Mesendoderm (in vitro differentiated cells): ENCODE results near the gene TMEM92.
A peak's percentile ranks its signal among the peaks of the same experiment; 100 is the strongest.

ENCODE experiments used
- DNase-seq: peaks from one replicate; pipeline ENCODE4 v3.0.0; 2013
- H2AK5ac ChIP-seq: 2 replicates; pipeline ENCODE4 v1.6.1; 2013; ENCODE audit warnings: low read length, inconsistent platforms
- H2BK120ac ChIP-seq: 2 replicates; pipeline ENCODE4 v1.6.1; 2013; ENCODE audit warnings: low read depth, mild to moderate bottlenecking, low read length, moderate library complexity, mixed read lengths
- H2BK15ac ChIP-seq: replicated peaks from 2 replicates; pipeline ENCODE4 v1.6.1; 2013; ENCODE audit warnings: low read depth, mild to moderate bottlenecking, moderate library complexity
- H2BK5ac ChIP-seq: 2 replicates; pipeline ENCODE4 v1.6.1; 2013; ENCODE audit warnings: low read length, inconsistent platforms
- H3K18ac ChIP-seq: 2 replicates; pipeline ENCODE4 v1.6.1; 2013; ENCODE audit warnings: mild to moderate bottlenecking, low read length, mixed read lengths
- H3K23ac ChIP-seq: one replicate; pipeline ENCODE4 v1.6.1; 2013; ENCODE audit warnings: low read length
- H3K27ac ChIP-seq: 2 replicates; pipeline ENCODE4 v1.5.1; 2013; ENCODE audit warnings: low read depth, mild to moderate bottlenecking, inconsistent platforms, low read length, moderate library complexity
- H3K27me3 ChIP-seq: 2 replicates; pipeline ENCODE4 v1.6.1; 2013; ENCODE audit warnings: low read length, control low read depth, mild to moderate bottlenecking, inconsistent platforms; ENCODE audit not compliant: insufficient read depth, poor library complexity
- H3K36me3 ChIP-seq: 2 replicates; pipeline ENCODE4 v1.6.1; 2013; ENCODE audit warnings: low read length, inconsistent platforms; ENCODE audit not compliant: control insufficient read depth, insufficient read depth
- H3K4ac ChIP-seq: one replicate; pipeline ENCODE4 v1.6.1; 2013; ENCODE audit warnings: low read depth, mild to moderate bottlenecking, low read length, moderate library complexity
- H3K4me1 ChIP-seq: 2 replicates; pipeline ENCODE4 v1.6.1; 2013; ENCODE audit warnings: low read depth, low read length, inconsistent platforms; ENCODE audit not compliant: control insufficient read depth
- H3K4me2 ChIP-seq: 2 replicates; pipeline ENCODE4 v1.6.1; 2013; ENCODE audit warnings: low read length
- H3K4me3 ChIP-seq: 2 replicates; pipeline ENCODE4 v1.5.1; 2013; ENCODE audit warnings: mild to moderate bottlenecking, low read length
- H3K56ac ChIP-seq: one replicate; pipeline ENCODE4 v1.6.1; 2013; ENCODE audit warnings: low read length
- H3K79me1 ChIP-seq: 2 replicates; pipeline ENCODE4 v1.6.1; 2013; ENCODE audit warnings: low read length, inconsistent platforms
- H3K79me2 ChIP-seq: 2 replicates; pipeline ENCODE4 v1.6.1; 2013; ENCODE audit warnings: mild to moderate bottlenecking, low read length; ENCODE audit not compliant: control insufficient read depth, insufficient read depth
- H3K9ac ChIP-seq: 2 replicates; pipeline ENCODE4 v1.6.1; 2013; ENCODE audit warnings: low read length, inconsistent platforms
- H4K5ac ChIP-seq: one replicate; pipeline ENCODE4 v1.6.1; 2013; ENCODE audit warnings: low read length
- H4K8ac ChIP-seq: one replicate; pipeline ENCODE4 v1.6.1; 2013; ENCODE audit warnings: low read depth, mild to moderate bottlenecking, control low read depth, low read length, moderate library complexity
- WGBS: extraction: QIAGEN DNeasy Blood & Tissue Kit; methylation state at CpG from one replicate; pipeline ENCODE4 v1.1.7; 2013; ENCODE audit warnings: low lambda C conversion rate, missing lambda C conversion rate; ENCODE audit not compliant: insufficient coverage; ENCODE audit errors: extremely low coverage; 5-methylcytosine and 5-hydroxymethylcytosine counted together

The TMEM92 gene

GRCh38 chr17:50289278-50289677, 15.0 kb downstream of the TMEM92 start:
- Histone ChIP-seq H3K27me3 (no peaks in the 10 kb centered on the region), H3K27ac (no peak overlapping the region), H3K4me3 (no peak overlapping the region), H3K18ac (no peak overlapping the region), H3K79me1 (no peaks in the 10 kb centered on the region), H3K9ac (no peak overlapping the region), H3K4ac (no peak overlapping the region), H3K4me1 (peaks cover 5% of the 10 kb centered on the region), H3K79me2 (no peaks in the 10 kb centered on the region), H2BK120ac (no peak overlapping the region), H4K8ac (no peak overlapping the region), H2BK5ac (no peak overlapping the region), H3K56ac (no peak overlapping the region), H4K5ac (no peak overlapping the region), H3K23ac (no peak overlapping the region), H3K4me2 (no peak overlapping the region), H2AK5ac (no peak overlapping the region), H2BK15ac (no peak overlapping the region), H3K36me3 (no peaks in the 10 kb centered on the region)
- DNase-seq, result no peak
- WGBS, result no CpG with 5 or more reads among the region's 3 CpGs

DNA sequence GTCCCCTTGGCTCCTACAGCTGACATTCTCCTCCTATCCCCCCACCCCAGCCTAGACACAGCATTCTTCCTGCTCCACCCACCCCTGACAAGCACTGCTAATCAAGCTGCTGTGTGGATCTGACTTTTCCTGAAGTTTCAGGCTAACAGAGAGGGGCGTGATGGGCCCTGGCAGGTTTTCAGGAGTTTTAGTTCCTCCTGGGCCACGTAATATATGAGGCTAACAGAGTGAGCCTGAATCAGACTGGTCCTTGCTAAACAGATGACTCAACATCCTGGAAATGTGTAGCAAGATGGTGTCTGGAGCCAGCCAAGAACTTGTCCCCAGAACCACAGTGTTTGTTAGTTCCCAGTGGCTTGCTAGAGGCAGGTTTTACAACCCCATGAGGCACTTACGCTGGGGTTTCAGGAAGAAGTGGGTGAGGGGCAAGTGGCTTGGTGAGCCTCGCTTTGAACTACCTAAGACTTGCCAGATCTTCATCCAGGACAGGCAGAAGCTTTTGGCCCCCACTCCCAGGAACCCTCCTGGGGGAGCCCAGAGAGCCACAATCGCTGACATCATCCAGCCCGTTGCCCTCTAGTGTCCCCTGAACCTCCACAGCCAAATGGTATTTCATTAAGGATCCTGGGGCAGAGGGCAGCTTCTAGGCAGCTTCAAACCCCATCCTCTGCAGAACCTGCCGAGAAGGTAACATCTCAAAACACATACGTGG, 15.9 kb downstream of the TMEM92 start:
- no peak overlapping the region for H3K4me2 ChIP-seq
- H4K8ac ChIP-seq, result no peak overlapping the region
- H3K56ac ChIP-seq, result peak overlapping the region; percentile 70
- H3K79me1 ChIP-seq, result no peaks in the 10 kb centered on the region
- H2BK120ac ChIP-seq, result no peak overlapping the region
- H2BK5ac ChIP-seq, result no peak overlapping the region
- H2BK15ac ChIP-seq, result no peak overlapping the region
- no peaks in the 10 kb centered on the region for H3K27me3 ChIP-seq
- no peak overlapping the region for H3K4ac ChIP-seq
- DNase-seq, result peak; percentile 74
- H4K5ac ChIP-seq, result no peak overlapping the region
- peaks cover 5% of the 10 kb centered on the region for H3K4me1 ChIP-seq
- no peaks in the 10 kb centered on the region for H3K36me3 ChIP-seq
- H2AK5ac ChIP-seq, result no peak overlapping the region
- no peak overlapping the region for H3K4me3 ChIP-seq
- no peak overlapping the region for H3K18ac ChIP-seq
- peak overlapping the region; percentile 21 for H3K9ac ChIP-seq
- WGBS, result no CpG with 5 or more reads among the region's 8 CpGs
- no peak overlapping the region for H3K27ac ChIP-seq
- peak overlapping the region; percentile 3 for H3K23ac ChIP-seq
- no peaks in the 10 kb centered on the region for H3K79me2 ChIP-seq

- H3K9ac ChIP-seq, result no peak overlapping the region
- no peak overlapping the region for H3K27ac ChIP-seq
- H3K4me1 ChIP-seq, result peaks cover 5% of the 10 kb centered on the region
- no peaks in the 10 kb centered on the region for H3K79me1 ChIP-seq
- no CpG with 5 or more reads among the region's 1 CpG for WGBS
- H3K18ac ChIP-seq, result no peak overlapping the region
- H3K4ac ChIP-seq, result no peak overlapping the region
- DNase-seq, result no peak
- no peaks in the 10 kb centered on the region for H3K79me2 ChIP-seq
- no peak overlapping the region for H4K5ac ChIP-seq
- no peak overlapping the region for H3K56ac ChIP-seq
- no peak overlapping the region for H2BK5ac ChIP-seq
- H3K23ac ChIP-seq, result no peak overlapping the region
- H3K4me3 ChIP-seq, result no peak overlapping the region
- no peak overlapping the region for H2BK120ac ChIP-seq
- H2AK5ac ChIP-seq, result no peak overlapping the region
- H3K36me3 ChIP-seq, result no peaks in the 10 kb centered on the region
- no peak overlapping the region for H4K8ac ChIP-seq
- H3K4me2 ChIP-seq, result no peak overlapping the region
- H3K27me3 ChIP-seq, result no peaks in the 10 kb centered on the region
- H2BK15ac ChIP-seq, result no peak overlapping the region
These were observed 16.7 kb downstream of the TMEM92 start for GRCh38 chr17:50290933-50291332.

GRCh38 chr17:50292465-50292864, 18.2 kb downstream of the TMEM92 start:
- no peak overlapping the region for H3K4ac ChIP-seq
- H3K4me1 ChIP-seq, result peaks cover 5% of the 10 kb centered on the region
- H2AK5ac ChIP-seq, result no peak overlapping the region
- H3K79me1 ChIP-seq, result no peaks in the 10 kb centered on the region
- H3K56ac ChIP-seq, result no peak overlapping the region
- no peak overlapping the region for H4K8ac ChIP-seq
- H3K23ac ChIP-seq, result no peak overlapping the region
- no CpG with 5 or more reads among the region's 3 CpGs for WGBS
- no peak overlapping the region for H4K5ac ChIP-seq
- no peak overlapping the region for H3K4me2 ChIP-seq
- DNase-seq, result no peak
- H3K27ac ChIP-seq, result no peak overlapping the region
- no peak overlapping the region for H2BK120ac ChIP-seq
- H3K36me3 ChIP-seq, result no peaks in the 10 kb centered on the region
- H2BK5ac ChIP-seq, result no peak overlapping the region
- no peak overlapping the region for H3K4me3 ChIP-seq
- no peak overlapping the region for H3K18ac ChIP-seq
- H3K79me2 ChIP-seq, result no peaks in the 10 kb centered on the region
- H2BK15ac ChIP-seq, result no peak overlapping the region
- H3K9ac ChIP-seq, result no peak overlapping the region
- no peaks in the 10 kb centered on the region for H3K27me3 ChIP-seq

DNA sequence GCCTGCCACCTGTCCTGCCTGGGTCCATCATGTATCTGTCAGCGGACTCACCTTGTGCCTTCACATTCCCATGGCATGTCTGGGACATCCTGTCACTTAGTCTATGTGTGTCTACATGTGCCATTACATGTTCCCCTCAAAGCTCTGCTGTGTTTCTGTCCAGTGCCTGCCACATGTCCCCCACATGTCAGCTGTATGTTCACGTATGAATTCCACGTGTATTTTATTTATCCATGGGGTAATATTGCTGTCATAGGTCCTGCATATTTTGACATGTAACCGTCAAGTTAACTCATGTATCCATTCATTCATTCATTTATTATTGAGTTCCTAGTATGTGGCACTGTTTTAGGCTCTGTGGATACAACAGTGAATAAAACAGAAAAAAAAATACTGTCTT, 20.8 kb downstream of the TMEM92 start:
- Histone ChIP-seq H3K4me3 (no peak overlapping the region), H2AK5ac (no peak overlapping the region), H3K27me3 (no peaks in the 10 kb centered on the region), H2BK15ac (no peak overlapping the region), H3K27ac (no peak overlapping the region), H3K9ac (no peak overlapping the region), H3K4me2 (no peak overlapping the region), H3K4ac (no peak overlapping the region), H3K36me3 (no peaks in the 10 kb centered on the region), H4K8ac (no peak overlapping the region), H2BK5ac (no peak overlapping the region), H3K79me1 (no peaks in the 10 kb centered on the region), H3K4me1 (peaks cover under 1% of the 10 kb centered on the region), H2BK120ac (no peak overlapping the region), H4K5ac (no peak overlapping the region), H3K79me2 (no peaks in the 10 kb centered on the region), H3K56ac (no peak overlapping the region), H3K18ac (no peak overlapping the region), H3K23ac (no peak overlapping the region)
- no peak for DNase-seq
- WGBS, result no CpG with 5 or more reads among the region's 4 CpGs

DNA sequence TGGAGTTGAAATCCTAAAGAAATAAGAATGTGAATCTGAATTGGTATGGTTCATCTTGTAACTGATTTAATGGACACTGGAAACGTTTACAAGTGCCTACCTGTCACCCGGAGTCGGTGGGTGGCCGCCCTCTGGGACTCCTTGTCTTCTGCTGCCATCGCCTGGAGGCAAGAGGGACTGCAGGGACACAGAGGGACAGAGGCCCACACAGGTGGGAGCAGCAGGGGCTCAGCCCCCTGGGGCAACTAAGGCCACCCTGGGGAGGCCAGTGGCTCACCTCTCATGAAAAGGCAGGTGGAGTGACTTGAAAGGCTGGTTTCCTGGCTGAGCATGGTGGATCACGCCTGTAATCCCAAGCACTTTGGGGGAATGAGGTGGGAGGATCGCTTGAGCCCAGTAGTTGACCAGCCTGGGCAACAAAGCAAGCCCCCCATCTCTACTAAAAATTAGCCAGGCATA, 23.2 kb downstream of the TMEM92 start:
- Histone ChIP-seq H3K27me3 (no peaks in the 10 kb centered on the region), H3K79me1 (no peaks in the 10 kb centered on the region), H3K4me3 (no peak overlapping the region), H3K9ac (no peak overlapping the region), H3K4me2 (no peak overlapping the region), H3K4ac (no peak overlapping the region), H3K23ac (no peak overlapping the region), H4K5ac (no peak overlapping the region), H3K4me1 (no peaks in the 10 kb centered on the region), H3K18ac (no peak overlapping the region), H3K36me3 (no peaks in the 10 kb centered on the region), H3K56ac (no peak overlapping the region), H3K79me2 (no peaks in the 10 kb centered on the region), H2AK5ac (no peak overlapping the region), H2BK15ac (no peak overlapping the region), H3K27ac (no peak overlapping the region), H4K8ac (no peak overlapping the region), H2BK120ac (no peak overlapping the region), H2BK5ac (no peak overlapping the region)
- DNase-seq, result peak; percentile 63
- no CpG with 5 or more reads among the region's 7 CpGs for WGBS
